Measurements from ENCODE around the gene LDLRAD4. TPM values are rescaled to one million over a fixed set of nuclear protein-coding genes. Genes with fewer than 3 reads are reported as not detected.
A peak's percentile ranks its signal among the peaks of the same experiment; 100 is the strongest.

The LDLRAD4 gene
- total RNA-seq, 1 donor from 2014 or later: 1.4 TPM

DNA sequence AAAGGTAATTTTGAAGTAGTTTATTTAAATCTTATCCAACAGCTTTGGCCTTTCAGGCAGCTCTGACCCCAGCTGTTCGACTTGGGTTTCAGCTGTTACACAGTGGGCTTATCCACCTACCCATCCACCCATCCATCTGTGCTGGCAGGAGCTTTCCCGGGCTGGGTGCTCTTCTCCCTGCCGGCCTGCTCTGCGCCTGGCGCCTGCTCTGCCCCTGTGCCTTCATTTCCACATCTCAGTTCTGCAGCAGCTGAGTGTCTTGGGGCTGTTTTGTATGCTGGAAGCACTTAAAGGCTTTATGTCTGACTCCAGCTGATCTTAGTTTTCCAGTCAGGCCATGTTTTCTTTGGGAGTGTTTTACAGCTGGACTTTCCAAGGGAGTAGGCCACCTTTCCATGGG lies 24.2 kb downstream of the LDLRAD4 start:
- Mint-ChIP-seq H3K27ac (ENCODE audit: unreplicated experiment) (no peak overlapping the region), H3K4me1 (peaks cover 5% of the 10 kb centered on the region), H3K9me3 (peaks cover 6% of the 10 kb centered on the region), H3K4me3 (no peak overlapping the region), H3K27me3 (ENCODE audit: low read depth) (no peaks in the 10 kb centered on the region), H3K36me3 (ENCODE audit: low read depth) (no peaks in the 10 kb centered on the region)
- TF ChIP-seq, protein P1, sequence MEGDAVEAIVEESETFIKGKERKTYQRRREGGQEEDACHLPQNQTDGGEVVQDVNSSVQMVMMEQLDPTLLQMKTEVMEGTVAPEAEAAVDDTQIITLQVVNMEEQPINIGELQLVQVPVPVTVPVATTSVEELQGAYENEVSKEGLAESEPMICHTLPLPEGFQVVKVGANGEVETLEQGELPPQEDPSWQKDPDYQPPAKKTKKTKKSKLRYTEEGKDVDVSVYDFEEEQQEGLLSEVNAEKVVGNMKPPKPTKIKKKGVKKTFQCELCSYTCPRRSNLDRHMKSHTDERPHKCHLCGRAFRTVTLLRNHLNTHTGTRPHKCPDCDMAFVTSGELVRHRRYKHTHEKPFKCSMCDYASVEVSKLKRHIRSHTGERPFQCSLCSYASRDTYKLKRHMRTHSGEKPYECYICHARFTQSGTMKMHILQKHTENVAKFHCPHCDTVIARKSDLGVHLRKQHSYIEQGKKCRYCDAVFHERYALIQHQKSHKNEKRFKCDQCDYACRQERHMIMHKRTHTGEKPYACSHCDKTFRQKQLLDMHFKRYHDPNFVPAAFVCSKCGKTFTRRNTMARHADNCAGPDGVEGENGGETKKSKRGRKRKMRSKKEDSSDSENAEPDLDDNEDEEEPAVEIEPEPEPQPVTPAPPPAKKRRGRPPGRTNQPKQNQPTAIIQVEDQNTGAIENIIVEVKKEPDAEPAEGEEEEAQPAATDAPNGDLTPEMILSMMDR (conservative IDR thresholded peaks at IDR 0.05): no peak
- DNase-seq (ENCODE audit: low read depth, low spot score): no peak

DNA sequence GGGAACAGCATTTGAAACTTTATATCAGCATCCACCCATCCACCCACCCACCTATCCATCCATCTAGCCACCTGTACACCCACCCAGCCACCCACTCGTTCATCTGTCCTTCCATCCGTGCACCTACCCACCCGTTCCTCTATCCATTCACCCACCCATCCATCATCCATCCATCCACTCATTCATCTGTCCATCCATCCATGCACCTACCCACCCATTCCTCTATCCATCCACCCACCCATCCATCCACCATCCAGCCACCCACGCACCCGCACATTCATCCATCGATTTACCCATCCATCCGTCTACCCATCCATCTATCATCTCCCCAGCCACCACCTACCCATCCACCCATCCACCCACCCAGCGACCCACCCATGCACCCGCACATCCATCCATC lies 24.8 kb downstream of the LDLRAD4 start:
- Mint-ChIP-seq H3K9me3 (peaks cover 6% of the 10 kb centered on the region), H3K4me3 (no peak overlapping the region), H3K36me3 (ENCODE audit: low read depth) (no peaks in the 10 kb centered on the region), H3K27ac (ENCODE audit: unreplicated experiment) (no peak overlapping the region), H3K27me3 (ENCODE audit: low read depth) (no peaks in the 10 kb centered on the region), H3K4me1 (peaks cover 5% of the 10 kb centered on the region)
- no peak for DNase-seq (ENCODE audit: low read depth, low spot score)
- TF ChIP-seq, protein P1 (conservative IDR thresholded peaks at IDR 0.05): no peak

DNA sequence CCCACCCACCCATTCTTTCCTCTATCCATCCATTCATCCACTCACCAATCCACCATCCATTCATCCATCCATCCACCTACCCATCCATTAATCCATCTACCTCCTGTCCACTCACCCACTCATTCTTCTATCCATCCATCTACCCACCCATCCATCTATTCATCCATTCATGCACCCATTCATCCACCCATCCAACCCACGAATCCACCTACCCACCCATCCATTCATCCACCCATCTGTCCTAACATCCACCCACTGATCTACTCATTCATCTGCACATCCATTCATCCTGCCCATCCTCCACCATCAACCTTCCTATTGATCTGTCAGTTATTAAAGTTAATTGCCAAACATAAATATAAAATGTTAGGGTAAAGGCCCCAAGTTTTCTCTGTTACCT lies 25.6 kb downstream of the LDLRAD4 start:
- DNase-seq (ENCODE audit: low read depth, low spot score): no peak
- TF ChIP-seq, protein P1 (conservative IDR thresholded peaks at IDR 0.05): no peak
- Mint-ChIP-seq H3K27me3 (ENCODE audit: low read depth) (no peaks in the 10 kb centered on the region), H3K4me3 (no peak overlapping the region), H3K4me1 (peaks cover 3% of the 10 kb centered on the region), H3K36me3 (ENCODE audit: low read depth) (no peaks in the 10 kb centered on the region), H3K27ac (ENCODE audit: unreplicated experiment) (no peak overlapping the region), H3K9me3 (peaks cover 6% of the 10 kb centered on the region)

DNA sequence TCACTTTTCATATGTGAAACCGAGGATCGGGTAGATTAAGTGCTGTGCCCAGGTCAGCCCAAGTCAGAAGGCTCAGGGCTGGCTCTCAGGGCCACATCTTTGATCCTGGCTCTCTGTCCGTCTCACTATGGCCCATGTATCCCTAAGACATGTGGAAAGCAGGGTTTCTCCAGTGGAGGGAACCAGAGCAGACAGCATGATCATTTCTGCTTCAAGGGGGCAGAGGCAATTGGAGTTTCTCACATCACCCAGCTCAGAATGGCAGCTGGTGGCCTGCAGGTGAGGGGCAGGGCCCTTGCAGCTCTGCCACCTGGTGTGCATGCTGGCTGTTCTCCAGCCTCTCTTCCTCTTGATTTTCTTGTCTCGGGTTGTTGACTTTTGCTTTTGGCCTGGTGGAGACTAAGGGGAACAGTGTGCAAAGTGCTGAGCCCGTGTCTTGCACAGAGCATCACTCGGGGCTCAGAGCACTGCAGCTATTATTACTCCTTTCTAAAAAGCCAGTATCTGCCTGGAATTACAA lies 27.0 kb downstream of the LDLRAD4 start:
- TF ChIP-seq, protein P1 (conservative IDR thresholded peaks at IDR 0.05): no peak
- H3K4me3 Mint-ChIP-seq: no peak overlapping the region
- H3K9me3 Mint-ChIP-seq: peaks cover 10% of the 10 kb centered on the region
- no peaks in the 10 kb centered on the region for H3K27me3 Mint-ChIP-seq (ENCODE audit: low read depth)
- no peaks in the 10 kb centered on the region for H3K36me3 Mint-ChIP-seq (ENCODE audit: low read depth)
- H3K4me1 Mint-ChIP-seq: no peaks in the 10 kb centered on the region
- H3K27ac Mint-ChIP-seq (ENCODE audit: unreplicated experiment): peak overlapping the region; percentile 54
- DNase-seq (ENCODE audit: low read depth, low spot score): no peak

DNA sequence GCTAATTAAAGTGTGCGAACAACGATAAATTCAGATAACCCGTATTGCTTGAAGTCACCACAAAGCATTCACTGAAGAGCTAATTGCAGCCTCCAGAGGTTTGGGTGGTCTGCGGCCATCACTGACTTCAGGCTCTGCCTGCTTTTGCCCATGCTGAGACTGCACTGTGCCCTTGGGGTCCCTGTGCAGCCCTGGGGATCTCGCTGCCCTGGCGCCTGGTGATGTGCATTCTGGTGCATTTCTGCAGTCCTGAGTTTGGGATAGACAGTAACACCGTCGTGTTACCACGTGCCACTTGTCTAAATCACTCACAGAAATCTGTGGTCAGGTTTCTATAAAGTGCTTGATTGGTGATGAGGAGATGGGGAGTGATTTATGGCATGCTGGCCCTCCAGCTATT lies 27.6 kb downstream of the LDLRAD4 start:
- Mint-ChIP-seq H3K27me3 (ENCODE audit: low read depth) (no peaks in the 10 kb centered on the region), H3K27ac (ENCODE audit: unreplicated experiment) (no peak overlapping the region), H3K4me1 (peaks cover 5% of the 10 kb centered on the region), H3K36me3 (ENCODE audit: low read depth) (no peaks in the 10 kb centered on the region), H3K9me3 (peaks cover 10% of the 10 kb centered on the region), H3K4me3 (no peak overlapping the region)
- TF ChIP-seq, protein P1 (conservative IDR thresholded peaks at IDR 0.05): no peak
- no peak for DNase-seq (ENCODE audit: low read depth, low spot score)

Data from neural crest cell (in vitro differentiated cells).